Gastrocnemius medialis (tissue), 4 donors: ENCODE measurements around the gene ATP6V1A. TPM values are rescaled to one million over a fixed set of nuclear protein-coding genes. Genes with fewer than 3 reads are reported as not detected.

Experiments used
- ATAC-seq, 2 donors: fragments of 150-250 bp; one replicate each; pipeline ENCODE4 v1.9.1; 2016
- DNase-seq, 2 donors: peaks; one replicate each; pipeline ENCODE4 v3.0.0-alpha.2; 2019
- H3K27ac ChIP-seq, 4 donors: fragments of 200-600 bp; sonication (generic); 1 replicate in 1 of 4; 2 replicates in 3 of 4; pipeline ENCODE4 v1.5.1; 2016 to 2018; ENCODE audit warnings: mild to moderate bottlenecking in 2 of 4, moderate library complexity in 1 of 4
- H3K27me3 ChIP-seq, 3 donors: fragments of 200-600 bp; sonication (generic) in 2 of 3; 1 replicate in 1 of 3; 2 replicates in 2 of 3; pipeline versions ENCODE4 v1.5.1 to v1.6.0; 2016 to 2019; ENCODE audit warnings: mild to moderate bottlenecking in 1 of 3, moderate library complexity in 1 of 3
- H3K36me3 ChIP-seq, 2 donors: fragments of 200-600 bp; sonication (generic) in 1 of 2; one replicate each; pipeline ENCODE4 v1.5.1; 2017 to 2018
- H3K4me1 ChIP-seq, 2 donors: fragments of 200-600 bp; sonication (generic) in 1 of 2; one replicate each; pipeline ENCODE4 v1.5.1; 2016 to 2017; ENCODE audit warnings: mild to moderate bottlenecking in 2 of 2
- H3K4me3 ChIP-seq, 4 donors: fragments of 200-600 bp; sonication (generic) in 3 of 4; 1 replicate in 1 of 4; 2 replicates in 3 of 4; pipeline ENCODE4 v1.5.1; 2016 to 2019; ENCODE audit warnings: mild to moderate bottlenecking in 2 of 4
- H3K9me3 ChIP-seq, 3 donors: fragments of 200-600 bp; sonication (generic) in 2 of 3; 1 replicate in 1 of 3; 2 replicates in 2 of 3; pipeline ENCODE4 v1.5.1; 2016 to 2019
- CTCF ChIP-seq, 5 experiments: fragments of 450-650 bp in 3 of 5; fragments of 200-600 bp in 2 of 5; sonication (generic) in 2 of 5; IDR thresholded peaks in 4 of 5; conservative IDR thresholded peaks in 1 of 5; 1 replicate in 4 of 5; 2 replicates in 1 of 5; pipeline ENCODE4 v1.5.1; 2016 to 2019; ENCODE audit warnings: antibody characterized with exemption in 5 of 5, mild to moderate bottlenecking in 3 of 5, moderate library complexity in 3 of 5
- POLR2A ChIP-seq, 2 donors: fragments of 450-650 bp; IDR thresholded peaks; one replicate each; pipeline ENCODE4 v1.6.1; 2017; ENCODE audit warnings: antibody characterized with exemption in 2 of 2, mild to moderate bottlenecking in 2 of 2, moderate library complexity in 2 of 2
- in situ Hi-C, 4 donors: fragments of 200-750 bp; cut with MboI; loops; one replicate each; pipeline versions ENCODE4 v1.15.0 to v1.8.0; 2017; ENCODE audit warnings: low sequenced_read_pairs in 4 of 4
- intact Hi-C: fragments of 100-400 bp; cut with DNase I; formaldehyde crosslinking; loops from one replicate; pipeline ENCODE4 v1.15.1; 2023; ENCODE audit warnings: low total_unique reads
- total RNA-seq, 4 donors: library from RNA; depleted of rRNA; stranded (reverse); fragments of >200 nt; gene quantifications; one replicate each; pipeline versions ENCODE4 v1.1.0 to v1.2.3, GENCODE V29; 2016

Gene ATP6V1A
- total RNA-seq, 4 donors from 2014 or later, result 11.3 to 21.3 (median 15.0) TPM

- intact Hi-C loops, result no loop called here
- no peak for ATAC-seq
Observed at GRCh38 chr3:113812854-113813253, 66.0 kb downstream of the ATP6V1A start.

GRCh38 chr3:113819866-113820265 is 73.0 kb downstream of the ATP6V1A start:
- TF ChIP-seq POLR2A (IDR thresholded peaks at IDR 0.05) (no peak), CTCF (IDR thresholded peaks at IDR 0.05 in 4 of 5, conservative IDR thresholded peaks at IDR 0.05 in 1 of 5) (no peak)
- Histone ChIP-seq H3K4me1 (no peaks in the 10 kb centered on the region), H3K27me3 (no peaks in the 10 kb centered on the region), H3K9me3 (no peaks in the 10 kb centered on the region), H3K36me3 (no peaks in the 10 kb centered on the region), H3K27ac (no peak overlapping the region), H3K4me3 (no peak overlapping the region)
- ATAC-seq, result no peak
- intact Hi-C loops, result no loop called here
- in situ Hi-C loops, result no loop called here
- no peak for DNase-seq

More at GRCh38 chr3:113812854-113813253, 66.0 kb downstream of the ATP6V1A start:
- Histone ChIP-seq H3K27ac (no peak overlapping the region), H3K4me1 (no peaks in the 10 kb centered on the region), H3K36me3 (peaks cover 0 to 32% of the 10 kb centered on the region in 2 donors), H3K4me3 (no peak overlapping the region), H3K27me3 (no peaks in the 10 kb centered on the region), H3K9me3 (no peaks in the 10 kb centered on the region)
- no peak for TF ChIP-seq CTCF (IDR thresholded peaks at IDR 0.05 in 4 of 5, conservative IDR thresholded peaks at IDR 0.05 in 1 of 5)
- no peak for TF ChIP-seq POLR2A (IDR thresholded peaks at IDR 0.05)
- in situ Hi-C loops, result no loop called here
- DNase-seq, result no peak

GRCh38 chr3:113825090-113825489 is 78.3 kb downstream of the ATP6V1A start:
- Histone ChIP-seq H3K4me1 (no peaks in the 10 kb centered on the region), H3K27ac (no peak overlapping the region), H3K36me3 (no peaks in the 10 kb centered on the region), H3K9me3 (no peaks in the 10 kb centered on the region), H3K27me3 (no peaks in the 10 kb centered on the region), H3K4me3 (no peak overlapping the region)
- DNase-seq, result no peak
- in situ Hi-C loops, result no loop called here
- TF ChIP-seq POLR2A (IDR thresholded peaks at IDR 0.05) (no peak), CTCF (IDR thresholded peaks at IDR 0.05 in 4 of 5, conservative IDR thresholded peaks at IDR 0.05 in 1 of 5) (no peak)
- intact Hi-C loops, result no loop called here
- no peak for ATAC-seq

GRCh38 chr3:113828600-113828999 is 81.8 kb downstream of the ATP6V1A start:
- Histone ChIP-seq H3K36me3 (no peaks in the 10 kb centered on the region), H3K4me1 (no peaks in the 10 kb centered on the region), H3K9me3 (no peaks in the 10 kb centered on the region), H3K27ac (no peak overlapping the region), H3K27me3 (no peaks in the 10 kb centered on the region), H3K4me3 (no peak overlapping the region)
- no peak for DNase-seq
- in situ Hi-C loops, result no loop called here
- no peak for ATAC-seq
- intact Hi-C loops, result no loop called here
- TF ChIP-seq POLR2A (IDR thresholded peaks at IDR 0.05), result no peak
- TF ChIP-seq CTCF (IDR thresholded peaks at IDR 0.05 in 4 of 5, conservative IDR thresholded peaks at IDR 0.05 in 1 of 5), result no peak
